Activated B cell treated with CpG ODN at 0.5 μM for 24 hours (primary cell): Measurements from ENCODE around the gene ZNF684. TPM values are rescaled to one million over a fixed set of nuclear protein-coding genes. Genes with fewer than 3 reads are reported as not detected.
"Not testable (repeated sequence)": the region's sequence is repeated elsewhere in the genome, so short reads cannot be mapped to it uniquely, and the experiment has no call there.

ENCODE experiments used
- ATAC-seq: fragments of 200-7000 bp; cut with Tn5 transposase; one replicate; pipeline ENCODE4 v1.10.0; 2021; ENCODE audit warnings: low read depth, mild to moderate bottlenecking, moderate library complexity
- CTCF ChIA-PET: fragments of 350-600 bp; sonication (Branson Sonifier 250); formaldehyde crosslinking; loops from one replicate; lab custom pipeline; 2021; ENCODE audit warnings: antibody characterized with exemption; lab: Charles Lee
- POLR2A ChIA-PET: fragments of 350-600 bp; sonication (Branson Sonifier 250); formaldehyde crosslinking; loops from one replicate; lab custom pipeline; 2021; ENCODE audit warnings: antibody characterized with exemption; lab: Charles Lee
- DNase-seq: peaks from one replicate; pipeline ENCODE4 v3.0.0; 2022
- H3K27ac Mint-ChIP-seq: one replicate; pipeline ENCODE4 v1.8.0; 2020; ENCODE audit warnings: mixed read lengths
- H3K27me3 Mint-ChIP-seq: one replicate; pipeline ENCODE4 v1.8.0; 2021; ENCODE audit warnings: mixed read lengths
- H3K36me3 Mint-ChIP-seq: one replicate; pipeline ENCODE4 v1.8.0; 2021; ENCODE audit warnings: low read depth, mixed read lengths
- H3K4me1 Mint-ChIP-seq: one replicate; pipeline ENCODE4 v1.8.0; 2021; ENCODE audit warnings: mixed read lengths
- H3K4me3 Mint-ChIP-seq: one replicate; pipeline ENCODE4 v1.8.0; 2020; ENCODE audit warnings: mild to moderate bottlenecking, mixed read lengths
- H3K9me3 Mint-ChIP-seq: one replicate; pipeline ENCODE4 v1.8.0; 2020; ENCODE audit warnings: mixed read lengths
- CTCF ChIP-seq: fragments of 200-600 bp; IDR thresholded peaks from one replicate; pipeline ENCODE4 v1.8.0; 2022; ENCODE audit warnings: antibody characterized with exemption, mild to moderate bottlenecking
- intact Hi-C: fragments of 100-400 bp; cut with micrococcal nuclease; formaldehyde crosslinking; loops from one replicate; pipeline ENCODE4 v1.15.1; 2024
- total RNA-seq: library from RNA; stranded (reverse); gene quantifications from 2 replicates; pipeline ENCODE4 v1.2.3, GENCODE V29; 2022

The ZNF684 gene
- total RNA-seq, 1 donor from 2014 or later: 5.4 TPM

GRCh38 chr1:40564506-40564905 lies 33.1 kb downstream of the ZNF684 start:
- ATAC-seq: no peak
- Mint-ChIP-seq H3K4me1 (no peaks in the 10 kb centered on the region), H3K27me3 (peaks cover 2% of the 10 kb centered on the region), H3K4me3 (no peak overlapping the region), H3K36me3 (no peaks in the 10 kb centered on the region), H3K9me3 (no peaks in the 10 kb centered on the region), H3K27ac (no peak overlapping the region)
- no peak for TF ChIP-seq CTCF
- ChIA-PET POLR2A (no interaction called here), CTCF (no interaction called here)
- intact Hi-C loops: no loop called here
- no peak for DNase-seq

- no peaks in the 10 kb centered on the region for H3K9me3 Mint-ChIP-seq
- ATAC-seq (no peak), DNase-seq (no peak)
- POLR2A ChIA-PET: no interaction called here
- H3K4me1 Mint-ChIP-seq: no peaks in the 10 kb centered on the region
- CTCF ChIA-PET: no interaction called here
- H3K27me3 Mint-ChIP-seq: peaks cover 2% of the 10 kb centered on the region
- no peak overlapping the region for H3K4me3 Mint-ChIP-seq
- TF ChIP-seq CTCF: no peak
- no peak overlapping the region for H3K27ac Mint-ChIP-seq
- intact Hi-C loops: no loop called here
- no peaks in the 10 kb centered on the region for H3K36me3 Mint-ChIP-seq
Observed at GRCh38 chr1:40564913-40565312, 33.5 kb downstream of the ZNF684 start.

GRCh38 chr1:40567825-40568224 lies 36.4 kb downstream of the ZNF684 start:
- H3K36me3 Mint-ChIP-seq: no peaks in the 10 kb centered on the region
- intact Hi-C loops: no loop called here
- no peaks in the 10 kb centered on the region for H3K9me3 Mint-ChIP-seq
- no peak for TF ChIP-seq CTCF
- no peak overlapping the region for H3K27ac Mint-ChIP-seq
- no peak overlapping the region for H3K4me3 Mint-ChIP-seq
- DNase-seq (no peak), ATAC-seq (no peak)
- POLR2A ChIA-PET: no interaction called here
- H3K27me3 Mint-ChIP-seq: peaks cover 10% of the 10 kb centered on the region
- H3K4me1 Mint-ChIP-seq: no peaks in the 10 kb centered on the region
- CTCF ChIA-PET: no interaction called here

GRCh38 chr1:40574805-40575204 lies 43.4 kb downstream of the ZNF684 start:
- DNase-seq, H3K4me3 Mint-ChIP-seq, H3K36me3 Mint-ChIP-seq, H3K9me3 Mint-ChIP-seq, CTCF ChIA-PET, ATAC-seq, H3K4me1 Mint-ChIP-seq, intact Hi-C loops, H3K27ac Mint-ChIP-seq: not testable (repeated sequence)
- POLR2A ChIA-PET: interaction anchor here (0.7 kb wide), 1 partner anchor 566 kb away, joined by 7 read pairs; no protein-coding TSS in a partner anchor
- peaks cover 24% of the 10 kb centered on the region for H3K27me3 Mint-ChIP-seq

GRCh38 chr1:40575336-40575735 lies 43.9 kb downstream of the ZNF684 start:
- Mint-ChIP-seq H3K4me3 (no peak overlapping the region), H3K27ac (no peak overlapping the region), H3K27me3 (peaks cover 24% of the 10 kb centered on the region), H3K36me3 (no peaks in the 10 kb centered on the region), H3K9me3 (no peaks in the 10 kb centered on the region), H3K4me1 (no peaks in the 10 kb centered on the region)
- ChIA-PET POLR2A (no interaction called here), CTCF (no interaction called here)
- intact Hi-C loops: no loop called here
- DNase-seq (no peak), ATAC-seq (no peak)
- TF ChIP-seq CTCF: no peak

GRCh38 chr1:40582116-40582515 lies 50.7 kb downstream of the ZNF684 start:
- H3K27ac Mint-ChIP-seq: no peak overlapping the region
- no peaks in the 10 kb centered on the region for H3K36me3 Mint-ChIP-seq
- no peak for TF ChIP-seq CTCF
- H3K4me1 Mint-ChIP-seq: no peaks in the 10 kb centered on the region
- peaks cover 2% of the 10 kb centered on the region for H3K27me3 Mint-ChIP-seq
- no peak overlapping the region for H3K4me3 Mint-ChIP-seq
- no peaks in the 10 kb centered on the region for H3K9me3 Mint-ChIP-seq
- no peak for ATAC-seq
- intact Hi-C loops: no loop called here
- no peak for DNase-seq
- POLR2A ChIA-PET: no interaction called here
- CTCF ChIA-PET: no interaction called here
